Erythroblast (primary cell): Measurements from ENCODE around the gene ADRA2C.

Experiments used
- GATA1 ChIP-seq: IDR thresholded peaks from 2 replicates; pipeline ENCODE4 v1.6.1; 2011; ENCODE audit warnings: low read depth, mild to moderate bottlenecking, control low read depth, low read length, moderate library complexity
- POLR2A ChIP-seq: IDR thresholded peaks from 2 replicates; pipeline ENCODE4 v1.6.1; 2011; ENCODE audit warnings: mild to moderate bottlenecking, low read length

- no peak for TF ChIP-seq POLR2A
- TF ChIP-seq GATA1: no peak
These were observed 43.4 kb downstream of the ADRA2C start for GRCh38 chr4:3809451-3810110.
